IMR-90 (cell line): ENCODE data around the gene FAT1. TPM values are rescaled to one million over a fixed set of nuclear protein-coding genes. Genes with fewer than 3 reads are reported as not detected.
A peak's percentile ranks its signal among the peaks of the same experiment; 100 is the strongest.

Experiments
- ATAC-seq: fragments of 200-7000 bp; cut with Tn5 transposase; 2 replicates; pipeline ENCODE4 v1.9.1; 2020; ENCODE audit warnings: low read depth, mild to moderate bottlenecking, moderate library complexity
- BruUV-seq: library from RNA; stranded (reverse); fragments of 400-500 nt; replicated peaks from 2 replicates; lab custom pipeline; 2021; lab: Mats Ljungman, UMichigan
- CTCF ChIA-PET: fragments of 300-600 bp; formaldehyde crosslinking; extraction: SDS; loops from one replicate; lab custom pipeline; 2021; ENCODE audit warnings: antibody characterized with exemption; lab: Yijun Ruan, JAX
- POLR2A ChIA-PET: fragments of 300-600 bp; sonication (Branson Sonifier 250); formaldehyde crosslinking; loops from one replicate; lab custom pipeline; 2022; ENCODE audit warnings: antibody characterized with exemption; ENCODE audit not compliant: unreplicated experiment; lab: Charles Lee
- DNase-seq: peaks from one replicate; pipeline ENCODE4 v3.0.0; 2013
- H2AFZ ChIP-seq: replicated peaks from 2 replicates; pipeline ENCODE3; 2013; ENCODE audit warnings: low read length, mild to moderate bottlenecking; ENCODE audit not compliant: poor library complexity
- H2AK5ac ChIP-seq: 2 replicates; pipeline ENCODE4 v1.6.1; 2013; ENCODE audit warnings: low read depth, low read length, inconsistent platforms
- H2AK9ac ChIP-seq: replicated peaks from 2 replicates; pipeline ENCODE3; 2013; ENCODE audit warnings: mild to moderate bottlenecking, low read depth, low read length, moderate library complexity; ENCODE audit not compliant: poor library complexity
- H2BK120ac ChIP-seq: 2 replicates; pipeline ENCODE4 v1.6.1; 2013; ENCODE audit warnings: low read depth, low read length, inconsistent platforms
- H2BK15ac ChIP-seq: 3 replicates; pipeline ENCODE4 v1.6.1; 2013; ENCODE audit warnings: low read depth, low read length, inconsistent platforms
- H2BK20ac ChIP-seq: 2 replicates; pipeline ENCODE4 v1.6.1; 2013; ENCODE audit warnings: low read depth, mild to moderate bottlenecking, inconsistent platforms, low read length, moderate library complexity
- H2BK5ac ChIP-seq: 2 replicates; pipeline ENCODE4 v1.6.1; 2013; ENCODE audit warnings: mild to moderate bottlenecking, low read depth, low read length, inconsistent platforms; ENCODE audit not compliant: poor library complexity, severe bottlenecking
- H3K14ac ChIP-seq: replicated peaks from 2 replicates; pipeline ENCODE4 v1.6.1; 2013; ENCODE audit warnings: low read depth, low read length, inconsistent platforms
- H3K18ac ChIP-seq: 2 replicates; pipeline ENCODE4 v1.6.1; 2013; ENCODE audit warnings: low read depth, low read length, control low read depth
- H3K23ac ChIP-seq: 2 replicates; pipeline ENCODE4 v1.6.1; 2013; ENCODE audit warnings: low read depth, low read length, inconsistent platforms
- H3K27ac ChIP-seq: 2 replicates; pipeline ENCODE4 v1.5.1; 2013; ENCODE audit warnings: mild to moderate bottlenecking, control low read depth, low read length; ENCODE audit not compliant: insufficient read depth
- H3K27me3 ChIP-seq: 2 replicates; pipeline ENCODE4 v1.6.1; 2013; ENCODE audit warnings: low read length; ENCODE audit not compliant: control insufficient read depth, insufficient read depth
- H3K36me3 ChIP-seq: 2 replicates; pipeline ENCODE4 v1.6.1; 2013; ENCODE audit warnings: low read length, mixed read lengths; ENCODE audit not compliant: control insufficient read depth, insufficient read depth
- H3K4ac ChIP-seq: 2 replicates; pipeline ENCODE4 v1.6.1; 2013; ENCODE audit warnings: low read depth, low read length, inconsistent platforms
- H3K4me1 ChIP-seq: 2 replicates; pipeline ENCODE4 v1.6.1; 2013; ENCODE audit warnings: low read length, mixed read lengths; ENCODE audit not compliant: control insufficient read depth, insufficient read depth
- H3K4me2 ChIP-seq: 2 replicates; pipeline ENCODE4 v1.6.1; 2013; ENCODE audit warnings: low read depth, mild to moderate bottlenecking, control low read depth, low read length, moderate library complexity
- H3K4me3 ChIP-seq: 2 replicates; pipeline ENCODE4 v1.5.1; 2013; ENCODE audit warnings: low read depth, mild to moderate bottlenecking, control low read depth, low read length, moderate library complexity; ENCODE audit not compliant: insufficient read depth
- H3K56ac ChIP-seq: 2 replicates; pipeline ENCODE4 v1.6.1; 2013; ENCODE audit warnings: low read length, inconsistent platforms; ENCODE audit not compliant: insufficient read depth; ENCODE audit errors: extremely low read depth
- H3K79me1 ChIP-seq, 2 experiments: 2 replicates each; pipeline ENCODE4 v1.6.1; 2013; ENCODE audit warnings: low read length in 2 of 2, inconsistent platforms in 1 of 2, low read depth in 1 of 2
- H3K9ac ChIP-seq: 2 replicates; pipeline ENCODE4 v1.6.1; 2013; ENCODE audit warnings: low read depth, low read length, control low read depth
- H3K9me1 ChIP-seq: 2 replicates; pipeline ENCODE4 v1.6.1; 2013; ENCODE audit warnings: low read length, inconsistent platforms; ENCODE audit not compliant: insufficient read depth
- H3K9me3 ChIP-seq: 2 replicates; pipeline ENCODE4 v1.6.1; 2013; ENCODE audit warnings: low read length; ENCODE audit not compliant: control insufficient read depth, insufficient read depth
- H4K20me1 ChIP-seq: 2 replicates; pipeline ENCODE4 v1.6.1; 2013; ENCODE audit warnings: low read length, inconsistent platforms; ENCODE audit not compliant: insufficient read depth
- H4K5ac ChIP-seq: 2 replicates; pipeline ENCODE4 v1.6.1; 2013; ENCODE audit warnings: mild to moderate bottlenecking, low read depth, low read length, control low read depth
- H4K8ac ChIP-seq, 2 experiments: 2 replicates each; pipeline ENCODE4 v1.6.1; 2013; ENCODE audit warnings: low read depth in 2 of 2, low read length in 2 of 2, control low read depth in 1 of 2, inconsistent platforms in 1 of 2
- H4K91ac ChIP-seq: 2 replicates; pipeline ENCODE4 v1.6.1; 2013; ENCODE audit warnings: low read depth, low read length, inconsistent platforms; ENCODE audit not compliant: insufficient read depth
- CEBPB ChIP-seq: IDR thresholded peaks from 2 replicates; pipeline ENCODE4 v1.6.1; 2012; ENCODE audit warnings: low read depth, low read length, improper control_type of control experiment
- CHD1 ChIP-seq: IDR thresholded peaks from 2 replicates; pipeline ENCODE4 v1.6.1; 2012; ENCODE audit warnings: low read depth, low read length, improper control_type of control experiment
- FOS ChIP-seq: fragments of 150-350 bp; IDR thresholded peaks from 2 replicates; pipeline ENCODE4 v1.6.1; 2016; ENCODE audit warnings: low read depth, low read length
- MXI1 ChIP-seq: IDR thresholded peaks from 2 replicates; pipeline ENCODE4 v1.6.1; 2012; ENCODE audit warnings: low read depth, mild to moderate bottlenecking, low read length, moderate library complexity, borderline replicate concordance
- NFE2L2 ChIP-seq: fragments of 150-350 bp; IDR thresholded peaks from 2 replicates; pipeline ENCODE4 v1.6.1; 2016; ENCODE audit warnings: low read depth, mild to moderate bottlenecking, low read length
- POLR2A ChIP-seq: IDR thresholded peaks from 2 replicates; pipeline ENCODE4 v1.6.1; 2012; ENCODE audit warnings: mild to moderate bottlenecking, low read depth, low read length
- SMC3 ChIP-seq: fragments of 150-350 bp; IDR thresholded peaks from 2 replicates; pipeline ENCODE4 v1.6.1; 2016; ENCODE audit warnings: low read depth, mild to moderate bottlenecking, antibody characterized with exemption, low read length, moderate library complexity
- WGBS, 2 experiments: methylation state at CpG; one replicate each; pipeline versions ENCODE4 v1.1.5 to v1.1.7; 2013; ENCODE audit warnings: missing lambda C conversion rate in 2 of 2; ENCODE audit not compliant: insufficient read length in 1 of 2; ENCODE audit errors: extremely low coverage in 2 of 2; 5-methylcytosine and 5-hydroxymethylcytosine counted together
- dilution Hi-C: fragments of 300-500 bp; cut with HindIII; formaldehyde crosslinking; loops from one replicate; pipeline ENCODE4 v1.14.3; 2018; ENCODE audit warnings: low sequenced_read_pairs; ENCODE audit not compliant: unreplicated experiment
- in situ Hi-C: fragments of 300-500 bp; cut with MboI; formaldehyde crosslinking; loops from 3 replicates; pipeline ENCODE4 v1.14.3; 2019; ENCODE audit warnings: low sequenced_read_pairs, inconsistent platforms, mixed read lengths
- intact Hi-C: fragments of 100-400 bp; cut with micrococcal nuclease; formaldehyde crosslinking; loops from 2 replicates; pipeline ENCODE4 v1.10.0; 2022
- polyA plus RNA-seq, 3 experiments: library from polyadenylated mRNA; depleted of rRNA; stranded (reverse); fragments of >200 nt; gene quantifications; 2 replicates each; pipeline ENCODE4 v1.2.3, GENCODE V29; 2012; ENCODE audit warnings: low replicate concordance in 1 of 3
- total RNA-seq: library from RNA; depleted of rRNA; stranded (reverse); fragments of >200 nt; gene quantifications from 2 replicates; pipeline ENCODE4 v1.2.3, GENCODE V29; 2012

FAT1 gene
- total and polyA plus RNA-seq, 2 of the 4 experiments (the other 2 are of a cell fraction) = 156 to 519 TPM

DNA sequence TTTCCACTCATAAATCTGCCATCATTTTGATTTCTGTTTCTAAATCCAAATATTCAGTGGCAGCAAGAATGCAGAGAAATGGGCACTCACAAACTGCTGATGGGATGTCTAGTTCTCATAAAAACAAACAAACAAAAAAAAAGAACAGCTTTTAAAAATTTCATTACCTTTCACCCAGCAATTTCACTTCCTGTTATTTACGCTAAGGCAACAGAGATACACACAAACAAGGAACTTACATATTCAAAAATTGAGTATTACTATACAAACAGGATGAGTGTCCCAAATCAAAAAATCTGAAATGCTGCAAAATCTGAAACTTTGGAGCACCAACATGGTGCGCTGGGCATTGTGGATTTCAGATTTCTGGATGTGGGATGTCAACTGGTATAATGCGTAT is 36.4 kb downstream of the FAT1 start:
- H2BK120ac ChIP-seq = no peak overlapping the region
- dilution Hi-C loops (no loop called here), intact Hi-C loops (no loop called here), in situ Hi-C loops (no loop called here)
- H3K4ac ChIP-seq = no peak overlapping the region
- H3K14ac ChIP-seq = no peak overlapping the region
- H2BK20ac ChIP-seq = no peak overlapping the region
- no peak overlapping the region; the same call in 1 of the 2 replicates for H3K4me2 ChIP-seq
- H4K8ac ChIP-seq = no peak overlapping the region
- no peak overlapping the region for H3K4me3 ChIP-seq
- no peak overlapping the region for H2AK5ac ChIP-seq
- peaks cover 0 to 55% of the 10 kb centered on the region in 2 experiments; a peak in 3 of 4 replicates for H3K79me1 ChIP-seq
- DNase-seq (no peak), ATAC-seq (no peak)
- H3K56ac ChIP-seq = no peak overlapping the region
- no peak overlapping the region for H3K9ac ChIP-seq
- H3K27me3 ChIP-seq = no peaks in the 10 kb centered on the region
- H3K27ac ChIP-seq = no peak overlapping the region
- no peak overlapping the region for H2BK15ac ChIP-seq
- no peak overlapping the region for H2AFZ ChIP-seq
- WGBS, 2 experiments = no CpG with 5 or more reads among the region's 3 CpGs
- peaks cover 17% of the 10 kb centered on the region for H3K9me1 ChIP-seq
- CTCF ChIA-PET = no interaction called here
- no peak overlapping the region for H3K18ac ChIP-seq
- peak overlapping the region; percentile 24 for H2BK5ac ChIP-seq
- BruUV-seq = no TSS peak
- no peak overlapping the region for H2AK9ac ChIP-seq
- H4K20me1 ChIP-seq = peaks cover 78% of the 10 kb centered on the region
- no peak overlapping the region for H4K91ac ChIP-seq
- H3K23ac ChIP-seq = no peak overlapping the region; the same call in 1 of the 2 replicates
- TF ChIP-seq CHD1 (no peak), NFE2L2 (no peak), CEBPB (no peak), MXI1 (no peak), SMC3 (no peak), POLR2A (no peak), FOS (no peak)
- H4K5ac ChIP-seq = no peak overlapping the region
- peaks cover 33% of the 10 kb centered on the region for H3K36me3 ChIP-seq
- POLR2A ChIA-PET = no interaction called here
- no peaks in the 10 kb centered on the region for H3K9me3 ChIP-seq
- peaks cover 30% of the 10 kb centered on the region for H3K4me1 ChIP-seq
